SH-SY5Y (cell line): ENCODE data around the gene KSR1.

Experiments used
- GATA2 ChIP-seq: IDR thresholded peaks from 2 replicates; pipeline ENCODE4 v1.6.1; 2011; ENCODE audit warnings: mild to moderate bottlenecking, low read depth, low read length
- GATA3 ChIP-seq: IDR thresholded peaks from 2 replicates; pipeline ENCODE4 v1.6.1; 2011; ENCODE audit warnings: low read depth, mild to moderate bottlenecking, low read length, moderate library complexity

DNA sequence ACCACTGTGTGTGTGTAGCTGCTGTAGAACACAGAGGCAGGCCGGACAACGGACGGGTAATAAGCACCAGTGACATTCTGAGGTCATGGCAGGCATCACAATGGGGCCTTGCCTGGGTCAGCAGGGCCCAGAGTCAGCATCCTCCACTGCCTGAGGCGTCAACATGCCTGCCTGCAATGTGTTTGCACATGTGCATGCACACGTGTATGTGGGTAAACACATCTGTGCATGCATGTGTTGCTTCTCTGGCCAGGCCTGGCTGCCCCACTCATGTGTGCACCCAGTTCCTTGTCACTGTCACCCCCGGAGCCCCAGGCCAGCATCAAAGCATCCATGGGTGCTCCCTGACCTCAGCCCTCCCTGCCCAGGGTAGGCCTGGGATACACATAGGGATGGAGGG is 218.1 kb downstream of the KSR1 start:
- TF ChIP-seq GATA2 (no peak), GATA3 (no peak)
